HEK293 (cell line): ENCODE measurements around the gene RASSF1.

ENCODE experiments used
- CTCF ChIA-PET: fragments of 350-600 bp; formaldehyde crosslinking; extraction: SDS; loops from one replicate; lab custom pipeline; 2021; ENCODE audit warnings: antibody characterized with exemption; lab: Yijun Ruan, JAX
- POLR2A ChIA-PET: fragments of 300-600 bp; formaldehyde crosslinking; extraction: SDS; loops from one replicate; lab custom pipeline; 2020; ENCODE audit warnings: antibody characterized with exemption, inconsistent platforms; lab: Yijun Ruan, JAX
- H3K27ac ChIP-seq: fragments of 200-500 bp; sonication (Bioruptor generic); 2 replicates; pipeline ENCODE4 v1.5.1; 2014; ENCODE audit warnings: low read depth, low read length, control low read depth, inconsistent platforms; ENCODE audit errors: extremely low read depth
- H3K36me3 ChIP-seq, 2 experiments: fragments of 200-500 bp in 1 of 2; sonication (Bioruptor generic) in 1 of 2; 1 replicate in 1 of 2; 2 replicates in 1 of 2; pipeline ENCODE4 v1.5.1; 2014 to 2017; ENCODE audit warnings: inconsistent platforms in 2 of 2, low read length in 2 of 2; ENCODE audit not compliant: control insufficient read depth in 2 of 2, insufficient read depth in 1 of 2
- H3K4me1 ChIP-seq: fragments of 200-500 bp; sonication (Bioruptor generic); 2 replicates; pipeline ENCODE4 v1.5.1; 2014; ENCODE audit warnings: mild to moderate bottlenecking, low read length, inconsistent platforms; ENCODE audit not compliant: control insufficient read depth, insufficient read depth
- H3K4me3 ChIP-seq: 2 replicates; pipeline ENCODE4 v1.5.1; 2011; ENCODE audit warnings: low read depth, mild to moderate bottlenecking, control low read depth, low read length, moderate library complexity
- H3K9me3 ChIP-seq: fragments of 200-500 bp; sonication (Bioruptor generic); 2 replicates; pipeline ENCODE4 v1.5.1; 2014; ENCODE audit warnings: low read depth, low read length, inconsistent platforms; ENCODE audit not compliant: control insufficient read depth, insufficient read depth
- KLF9 ChIP-seq: fragments of 450-650 bp; formaldehyde crosslinking; IDR thresholded peaks from 2 replicates; pipeline ENCODE4 v1.5.1; 2016; ENCODE audit warnings: missing biosample characterization, missing genetic modification characterization, low read depth
- SALL2 ChIP-seq: fragments of 450-650 bp; formaldehyde crosslinking; IDR thresholded peaks from 2 replicates; pipeline ENCODE4 v1.5.0; 2017; ENCODE audit warnings: missing biosample characterization, mild to moderate bottlenecking, missing genetic modification characterization, borderline replicate concordance
- SCRT1 ChIP-seq: fragments of 450-650 bp; formaldehyde crosslinking; IDR thresholded peaks from 2 replicates; pipeline ENCODE4 v1.5.1; 2016; ENCODE audit warnings: missing biosample characterization, missing genetic modification characterization, borderline replicate concordance
- SCRT2 ChIP-seq: fragments of 450-650 bp; formaldehyde crosslinking; IDR thresholded peaks from 2 replicates; pipeline ENCODE4 v1.5.1; 2016; ENCODE audit warnings: missing biosample characterization, missing genetic modification characterization
- ZNF10 ChIP-seq: fragments of 450-650 bp; formaldehyde crosslinking; IDR thresholded peaks from 2 replicates; pipeline ENCODE4 v1.5.1; 2017; ENCODE audit warnings: missing biosample characterization, missing genetic modification characterization
- ZNF148 ChIP-seq: fragments of 450-650 bp; formaldehyde crosslinking; IDR thresholded peaks from 2 replicates; pipeline ENCODE4 v1.5.0; 2017; ENCODE audit warnings: missing biosample characterization, missing genetic modification characterization, borderline replicate concordance
- ZNF274 ChIP-seq, 2 experiments: fragments of 200-500 bp in 1 of 2; fragments of 450-650 bp in 1 of 2; sonication (Bioruptor generic) in 1 of 2; formaldehyde crosslinking in 1 of 2; IDR thresholded peaks; 2 replicates each; pipeline versions ENCODE4 v1.5.1 to v1.6.1; 2014 to 2016; ENCODE audit warnings: borderline replicate concordance in 1 of 2, inconsistent platforms in 1 of 2, low read length in 1 of 2, missing biosample characterization in 1 of 2, missing genetic modification characterization in 1 of 2
- ZNF280C ChIP-seq: fragments of 450-650 bp; formaldehyde crosslinking; IDR thresholded peaks from 2 replicates; pipeline ENCODE4 v1.5.1; 2016; ENCODE audit warnings: missing biosample characterization, missing genetic modification characterization
- ZNF398 ChIP-seq: fragments of 450-650 bp; formaldehyde crosslinking; IDR thresholded peaks from 2 replicates; pipeline ENCODE4 v1.5.1; 2017; ENCODE audit warnings: missing biosample characterization, missing genetic modification characterization
- ZNF426 ChIP-seq: fragments of 450-650 bp; formaldehyde crosslinking; IDR thresholded peaks from 2 replicates; pipeline ENCODE4 v1.5.1; 2017; ENCODE audit warnings: missing biosample characterization, missing genetic modification characterization, mild to moderate bottlenecking, inconsistent platforms, moderate library complexity
- ZNF449 ChIP-seq: fragments of 450-650 bp; formaldehyde crosslinking; IDR thresholded peaks from 2 replicates; pipeline ENCODE4 v1.5.1; 2017; ENCODE audit warnings: missing biosample characterization, mild to moderate bottlenecking, missing genetic modification characterization, moderate library complexity
- ZNF639 ChIP-seq: fragments of 450-650 bp; formaldehyde crosslinking; IDR thresholded peaks from 2 replicates; pipeline ENCODE4 v1.5.1; 2016; ENCODE audit warnings: missing biosample characterization, missing genetic modification characterization
- ZNF660 ChIP-seq: fragments of 450-650 bp; IDR thresholded peaks from 2 replicates; pipeline ENCODE4 v1.5.1; 2018; ENCODE audit warnings: missing biosample characterization, mild to moderate bottlenecking, missing genetic modification characterization
- ZNF670 ChIP-seq: fragments of 450-650 bp; formaldehyde crosslinking; IDR thresholded peaks from 2 replicates; pipeline ENCODE4 v1.5.1; 2016; ENCODE audit warnings: missing biosample characterization, missing genetic modification characterization, low read depth
- ZNF777 ChIP-seq: fragments of 450-650 bp; formaldehyde crosslinking; IDR thresholded peaks from 2 replicates; pipeline ENCODE4 v1.5.1; 2017; ENCODE audit warnings: missing biosample characterization, missing genetic modification characterization, borderline replicate concordance
- ZXDB ChIP-seq: fragments of 450-650 bp; formaldehyde crosslinking; IDR thresholded peaks from 2 replicates; pipeline ENCODE4 v1.5.1; 2016; ENCODE audit warnings: missing biosample characterization, missing genetic modification characterization
- TF ChIP-seq, protein P1 (sequence below): fragments of 450-650 bp; formaldehyde crosslinking; IDR thresholded peaks from 2 replicates; pipeline ENCODE4 v1.5.1; 2016; ENCODE audit warnings: missing biosample characterization, missing genetic modification characterization

Gene RASSF1

DNA sequence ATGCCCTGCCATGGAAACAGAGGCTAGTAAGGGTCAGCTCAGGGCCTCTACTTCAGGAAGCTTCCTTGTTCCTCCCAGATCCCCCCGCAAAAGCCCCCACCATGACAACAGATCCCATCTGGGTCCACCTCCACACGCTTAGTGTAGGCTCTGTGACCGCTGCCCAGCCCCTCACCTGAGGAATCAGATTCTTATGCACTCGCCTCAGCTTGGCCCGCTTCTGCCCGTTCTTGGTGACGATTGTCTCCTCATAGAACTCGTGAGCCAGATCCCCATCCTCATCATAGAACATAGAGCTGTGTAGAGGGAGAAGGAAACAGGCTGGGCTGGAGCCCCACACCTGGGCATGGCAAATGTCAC is 14.5 kb downstream of the RASSF1 start:
- TF ChIP-seq ZNF10 (no peak), ZNF148 (tag by site-specific recombination) (no peak), SCRT2 (tag by site-specific recombination) (no peak), ZNF426 (no peak), ZNF670 (tag by site-specific recombination) (no peak), ZNF660 (tag by site-specific recombination) (no peak), ZNF639 (tag by site-specific recombination) (no peak), KLF9 (tag by site-specific recombination) (no peak), ZXDB (tag by site-specific recombination) (no peak), SALL2 (tag by site-specific recombination) (no peak), ZNF274 (IDR thresholded peaks at IDR 0.05; ENCODE audit: low read length) (no peak), ZNF274 (tag by site-specific recombination; IDR thresholded peaks at IDR 0.05; ENCODE audit: borderline replicate concordance) (no peak), ZNF280C (no peak), SCRT1 (tag by site-specific recombination) (no peak), ZNF777 (tag by site-specific recombination) (no peak), ZNF449 (tag by site-specific recombination) (no peak), ZNF398 (no peak)
- TF ChIP-seq, protein P1, sequence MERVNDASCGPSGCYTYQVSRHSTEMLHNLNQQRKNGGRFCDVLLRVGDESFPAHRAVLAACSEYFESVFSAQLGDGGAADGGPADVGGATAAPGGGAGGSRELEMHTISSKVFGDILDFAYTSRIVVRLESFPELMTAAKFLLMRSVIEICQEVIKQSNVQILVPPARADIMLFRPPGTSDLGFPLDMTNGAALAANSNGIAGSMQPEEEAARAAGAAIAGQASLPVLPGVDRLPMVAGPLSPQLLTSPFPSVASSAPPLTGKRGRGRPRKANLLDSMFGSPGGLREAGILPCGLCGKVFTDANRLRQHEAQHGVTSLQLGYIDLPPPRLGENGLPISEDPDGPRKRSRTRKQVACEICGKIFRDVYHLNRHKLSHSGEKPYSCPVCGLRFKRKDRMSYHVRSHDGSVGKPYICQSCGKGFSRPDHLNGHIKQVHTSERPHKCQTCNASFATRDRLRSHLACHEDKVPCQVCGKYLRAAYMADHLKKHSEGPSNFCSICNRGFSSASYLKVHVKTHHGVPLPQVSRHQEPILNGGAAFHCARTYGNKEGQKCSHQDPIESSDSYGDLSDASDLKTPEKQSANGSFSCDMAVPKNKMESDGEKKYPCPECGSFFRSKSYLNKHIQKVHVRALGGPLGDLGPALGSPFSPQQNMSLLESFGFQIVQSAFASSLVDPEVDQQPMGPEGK (tag by site-specific recombination) = no peak
- peaks cover 3 to 56% of the 10 kb centered on the region in 2 experiments for H3K36me3 ChIP-seq
- CTCF ChIA-PET = interaction anchor here (0.7 to 1.3 kb wide), 3 partner anchors 66 to 216 kb away, joined by 3 to 6 read pairs (median 4); no protein-coding TSS in a partner anchor
- H3K4me3 ChIP-seq = no peak overlapping the region
- H3K9me3 ChIP-seq = no peaks in the 10 kb centered on the region
- POLR2A ChIA-PET = no interaction called here
- H3K4me1 ChIP-seq = no peaks in the 10 kb centered on the region
- H3K27ac ChIP-seq = no peak overlapping the region
